Measurements from ENCODE around the gene SPPL2C.

SPPL2C gene

DNA sequence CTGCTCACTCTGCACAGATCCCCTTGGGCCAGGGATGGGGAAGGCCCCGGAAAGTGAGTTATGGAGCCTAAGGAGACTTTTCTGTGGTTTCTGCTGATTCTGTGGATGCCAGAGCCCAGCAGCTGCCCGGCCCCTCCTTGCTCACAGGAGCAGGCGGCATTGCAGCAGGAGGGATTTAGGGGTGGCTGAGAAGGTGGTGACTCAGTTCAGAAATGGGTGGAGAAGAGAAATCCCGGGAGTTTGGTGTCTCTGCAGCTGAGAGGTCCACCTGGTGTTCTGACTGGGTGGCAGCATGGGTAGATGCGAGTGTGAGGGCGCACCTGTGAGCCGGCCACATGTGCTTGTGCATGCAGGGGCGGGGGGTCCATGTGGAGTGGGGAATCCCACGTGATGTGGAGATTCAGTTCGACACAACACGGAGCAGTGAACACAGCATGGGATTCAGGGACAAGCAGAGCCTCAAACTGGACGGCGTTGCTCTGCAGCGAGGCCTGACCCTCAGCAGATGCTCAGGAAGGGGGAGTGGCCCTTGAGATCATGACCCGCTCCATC, 16.0 kb upstream of the SPPL2C start:
- no peak for DNase-seq (ENCODE audit: low read depth)

DNA sequence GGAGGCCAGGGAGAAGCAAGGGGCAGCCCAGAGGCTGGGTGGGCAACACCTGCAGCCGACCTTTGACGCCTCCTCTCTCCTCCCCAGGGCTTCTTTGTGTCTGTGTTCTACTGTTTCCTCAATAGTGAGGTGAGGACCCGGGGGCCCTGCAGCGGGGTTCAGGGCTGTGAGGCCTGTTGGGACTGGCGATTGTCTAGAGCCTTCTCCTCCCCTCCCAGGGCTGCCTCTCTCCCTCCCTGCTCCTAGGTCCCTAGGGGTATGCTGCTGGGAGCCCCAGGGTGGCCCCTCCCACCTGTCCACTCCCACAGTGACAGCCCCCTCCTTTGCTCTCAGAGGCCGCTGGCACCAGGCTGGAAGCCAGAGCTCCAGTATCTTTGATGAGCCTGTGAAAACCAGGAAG, 10.8 kb upstream of the SPPL2C start:
- no peak for DNase-seq (ENCODE audit: low read depth)

DNA sequence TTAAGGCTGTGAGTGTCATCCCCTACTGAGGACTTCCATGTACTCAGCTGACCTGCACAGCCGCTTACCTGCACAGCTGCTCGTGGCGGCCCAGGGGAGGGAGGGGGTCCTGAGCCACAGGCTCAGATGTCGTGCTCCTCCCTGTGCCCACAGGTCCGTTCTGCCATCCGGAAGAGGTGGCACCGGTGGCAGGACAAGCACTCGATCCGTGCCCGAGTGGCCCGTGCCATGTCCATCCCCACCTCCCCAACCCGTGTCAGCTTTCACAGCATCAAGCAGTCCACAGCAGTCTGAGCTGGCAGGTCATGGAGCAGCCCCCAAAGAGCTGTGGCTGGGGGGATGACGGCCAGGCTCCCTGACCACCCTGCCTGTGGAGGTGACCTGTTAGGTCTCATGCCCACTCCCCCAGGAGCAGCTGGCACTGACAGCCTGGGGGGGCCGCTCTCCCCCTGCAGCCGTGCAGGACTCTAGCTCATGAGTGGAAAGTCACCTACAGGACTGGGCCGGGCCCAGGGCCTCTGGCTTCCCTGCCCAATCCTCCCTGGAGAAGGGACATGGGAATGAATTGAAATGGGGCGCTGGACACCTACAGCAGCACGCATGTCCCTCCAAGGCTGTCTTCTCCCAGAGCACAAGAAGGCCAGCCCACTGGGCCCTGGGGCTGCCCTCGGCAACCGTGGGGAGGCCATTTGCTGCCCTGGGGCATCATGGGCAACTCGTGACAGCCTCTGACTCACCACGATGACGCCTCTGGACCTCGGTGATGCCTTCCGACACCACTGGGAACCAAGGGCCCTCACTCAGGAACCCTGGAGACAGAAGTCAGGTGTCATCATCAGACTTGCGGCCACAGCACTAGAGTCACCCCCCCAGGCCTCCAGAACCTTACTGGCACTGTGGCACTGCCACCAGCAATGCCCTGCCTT, 9.9 kb upstream of the SPPL2C start:
- no peak for DNase-seq (ENCODE audit: low read depth)

DNA sequence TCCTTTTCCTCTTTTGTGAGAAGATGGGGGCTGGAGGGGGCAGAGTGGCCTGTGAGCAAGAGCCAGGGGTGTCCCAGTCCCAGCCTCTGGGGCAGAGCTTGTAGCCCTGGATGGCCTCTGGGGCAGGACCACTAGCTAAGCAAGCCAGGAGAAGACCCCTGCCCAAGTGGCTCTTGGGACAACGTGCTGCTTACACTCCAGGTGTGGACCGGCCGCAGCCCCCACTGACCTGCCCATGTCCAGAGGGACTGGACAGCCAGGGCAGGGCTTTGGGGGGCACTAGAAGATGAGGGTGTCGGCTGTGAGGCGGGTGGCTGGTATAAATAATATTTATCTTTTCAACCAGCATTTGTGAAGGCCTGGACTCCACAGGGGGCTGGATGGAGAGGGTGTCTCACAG, 9.2 kb upstream of the SPPL2C start:
- DNase-seq (ENCODE audit: low read depth) = no peak

DNA sequence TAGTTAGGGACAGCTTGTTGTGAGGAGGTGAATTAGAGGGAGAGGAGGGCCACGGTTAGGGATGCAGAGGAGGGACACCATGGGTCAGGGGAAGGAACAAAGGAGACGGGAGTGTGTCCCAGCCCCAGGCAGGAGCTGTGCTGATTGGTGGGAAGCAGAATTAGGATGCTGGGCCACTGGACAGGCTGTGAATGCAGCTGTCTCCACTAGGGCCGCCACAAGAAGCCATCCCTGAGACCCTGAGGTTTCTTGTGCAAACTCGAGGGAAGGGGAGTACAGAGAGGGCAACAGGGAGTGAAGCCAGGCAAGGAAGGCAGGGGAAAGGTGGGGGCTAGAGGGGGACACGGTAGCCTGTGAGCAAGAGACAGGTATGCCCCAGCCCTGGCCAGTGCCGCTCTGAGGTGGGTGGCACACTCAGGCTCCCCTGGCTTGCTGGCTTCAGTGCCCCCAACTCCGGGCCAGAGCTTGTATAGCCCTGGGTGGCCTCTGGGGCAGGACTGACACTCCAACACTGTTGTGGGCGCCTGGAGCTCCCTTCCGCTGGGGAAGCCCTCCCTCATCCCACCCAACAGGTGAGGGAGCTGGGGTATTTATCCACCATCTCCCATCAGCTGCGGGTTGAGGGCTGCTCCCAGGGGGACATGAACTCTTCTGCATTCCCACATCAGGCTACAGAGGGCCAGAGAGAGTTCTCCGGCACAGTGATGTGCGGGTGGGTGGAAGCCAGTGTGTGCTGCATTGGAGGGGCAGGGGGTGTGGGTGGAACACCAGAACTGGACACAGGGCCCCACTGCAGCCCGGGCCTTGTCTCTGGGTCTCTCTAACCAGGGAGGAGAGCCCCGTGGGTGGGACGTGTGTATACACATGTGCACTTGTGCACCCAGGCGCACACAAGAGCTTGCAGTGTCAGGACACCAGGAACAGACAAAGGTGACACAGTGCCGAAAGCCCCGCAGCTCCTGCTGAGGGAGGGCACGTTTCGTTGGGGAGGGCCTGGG, 8.3 kb upstream of the SPPL2C start:
- DNase-seq (ENCODE audit: low read depth) = no peak

DNA sequence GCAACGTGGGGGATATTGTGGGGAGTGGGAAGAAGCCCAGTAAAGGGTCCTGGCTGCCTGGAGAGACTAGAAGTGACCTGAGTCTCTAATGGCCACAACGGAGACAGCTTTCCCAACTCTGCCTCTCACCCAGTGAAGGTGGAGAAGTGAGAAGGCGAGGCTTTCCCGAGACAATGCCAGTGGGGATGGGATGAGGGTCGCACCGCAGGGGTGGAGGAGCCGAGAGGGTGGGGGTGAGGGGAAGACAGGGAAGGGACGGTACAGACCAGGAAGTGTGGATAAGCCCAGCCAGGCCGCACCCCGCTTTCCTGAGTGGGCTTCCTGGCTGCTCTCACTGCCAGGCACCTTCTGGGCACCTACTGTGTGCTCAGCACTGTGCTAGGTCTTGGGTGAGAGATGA, 7.5 kb upstream of the SPPL2C start:
- DNase-seq (ENCODE audit: low read depth) = no peak

DNA sequence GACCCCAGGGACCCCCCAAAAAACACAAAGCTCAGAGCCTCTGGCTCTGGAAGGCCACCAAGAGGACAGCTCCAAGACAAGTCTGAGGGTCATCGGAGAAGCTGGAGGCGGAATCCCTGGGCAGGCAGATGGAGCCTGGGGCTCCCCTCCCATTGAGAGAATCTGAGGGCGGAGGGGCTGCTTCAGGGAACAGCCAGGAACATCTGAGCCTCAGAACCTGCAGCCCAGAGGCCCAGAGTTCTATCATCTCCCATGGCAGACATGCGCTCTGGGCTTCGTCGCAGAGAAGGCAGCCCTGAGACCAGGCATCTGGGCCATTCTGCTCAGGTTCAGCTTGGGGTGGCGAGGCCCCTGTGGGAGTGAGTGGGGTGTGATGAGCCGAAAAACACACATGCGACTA, 7.1 kb upstream of the SPPL2C start:
- no peak for DNase-seq (ENCODE audit: low read depth)

DNA sequence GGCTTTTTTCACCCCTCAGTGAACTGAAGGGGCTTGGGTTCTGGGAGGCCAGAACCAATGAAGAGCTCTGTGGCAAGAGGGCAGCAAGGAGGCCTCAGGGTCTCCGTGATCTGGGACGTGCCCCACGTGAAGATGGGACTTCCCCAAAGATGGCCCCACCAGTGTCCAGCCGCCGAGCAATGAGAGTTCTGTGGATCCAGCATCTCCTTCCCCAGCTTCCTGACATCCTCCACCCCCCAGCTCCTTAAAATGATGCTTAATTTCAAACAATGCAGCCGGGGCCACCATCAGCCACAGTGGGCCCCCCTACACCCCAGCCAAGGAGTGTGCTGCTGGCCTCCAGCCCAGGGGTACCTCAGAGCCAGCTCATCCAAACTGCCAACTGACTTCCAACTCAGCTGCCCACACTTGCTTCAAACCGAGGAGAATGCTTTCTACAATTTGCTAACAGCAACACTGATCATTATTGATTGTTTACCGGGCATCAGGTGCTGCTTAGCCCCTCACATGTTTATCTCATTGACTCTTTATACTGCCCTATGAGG, 5.9 kb upstream of the SPPL2C start:
- DNase-seq (ENCODE audit: low read depth) = no peak

DNA sequence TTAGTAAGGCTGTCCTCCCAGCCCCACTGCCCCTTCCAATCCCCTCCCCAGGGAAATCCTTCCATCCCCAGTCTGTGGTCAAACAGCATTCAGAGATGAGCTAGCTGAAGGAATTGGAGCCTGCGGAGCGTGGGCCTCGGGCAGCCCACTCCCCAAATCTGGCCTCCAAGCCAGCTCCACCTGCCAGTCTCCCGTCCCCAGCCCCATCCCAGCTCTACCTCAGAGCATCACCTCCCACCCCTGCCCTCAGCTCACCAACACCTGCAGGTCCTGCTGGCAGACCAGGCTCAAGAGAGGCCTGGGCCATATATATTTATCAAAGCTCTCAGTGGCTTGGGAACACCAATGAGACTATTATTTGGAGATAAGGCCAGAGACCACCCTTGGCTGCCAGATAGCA, 5.2 kb upstream of the SPPL2C start:
- no peak for DNase-seq (ENCODE audit: low read depth)

DNA sequence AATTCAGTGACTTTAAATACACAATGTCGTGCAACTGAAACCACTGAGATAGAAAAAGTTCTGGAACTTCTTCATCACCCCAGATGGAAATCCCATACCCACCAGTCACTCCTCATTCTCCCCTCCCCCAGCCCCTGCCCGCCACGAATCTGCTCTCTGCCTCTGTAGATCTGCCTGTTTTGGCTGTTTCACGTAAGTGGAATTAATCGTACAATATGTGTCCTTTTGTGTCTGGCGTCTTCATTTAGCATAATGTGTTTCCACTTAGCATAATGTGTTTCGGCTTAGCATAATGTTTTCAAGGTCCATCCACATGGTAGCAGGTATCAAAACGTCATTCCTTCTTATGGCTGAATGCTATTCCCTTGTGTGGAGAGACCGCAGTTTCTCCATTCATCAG, 3.5 kb upstream of the SPPL2C start:
- no peak for DNase-seq (ENCODE audit: low read depth)

DNA sequence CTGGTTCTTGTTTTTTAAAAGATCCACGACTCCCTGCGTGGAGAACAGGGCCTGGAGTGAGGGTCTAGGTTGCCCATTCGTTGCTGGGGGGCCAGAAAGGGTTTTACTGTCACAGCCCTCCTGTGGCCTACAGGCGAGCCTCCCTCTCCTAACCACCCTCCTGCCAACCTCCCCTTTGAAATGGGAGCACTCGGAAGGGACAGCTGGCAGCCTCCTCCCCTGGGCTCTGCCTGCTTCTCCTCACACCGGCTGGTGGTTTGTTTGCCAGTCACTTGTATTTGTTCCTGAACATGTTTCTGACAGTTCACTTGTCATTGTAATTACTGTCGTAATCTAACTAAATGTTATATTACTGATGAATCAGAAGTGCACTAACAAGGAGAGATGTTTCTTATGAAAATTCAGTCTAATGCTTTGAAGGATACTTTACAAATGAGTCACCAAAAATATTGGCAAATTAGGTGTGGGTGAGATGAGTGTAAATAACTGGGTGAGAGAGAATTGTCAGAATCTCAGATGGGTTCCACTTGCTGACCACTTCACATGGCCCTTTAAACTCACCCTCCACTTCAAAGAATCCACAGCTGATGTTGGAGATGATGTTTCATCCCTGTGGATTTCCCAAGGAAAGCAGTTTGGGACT, 2.7 kb upstream of the SPPL2C start:
- DNase-seq (ENCODE audit: low read depth) = no peak

DNA sequence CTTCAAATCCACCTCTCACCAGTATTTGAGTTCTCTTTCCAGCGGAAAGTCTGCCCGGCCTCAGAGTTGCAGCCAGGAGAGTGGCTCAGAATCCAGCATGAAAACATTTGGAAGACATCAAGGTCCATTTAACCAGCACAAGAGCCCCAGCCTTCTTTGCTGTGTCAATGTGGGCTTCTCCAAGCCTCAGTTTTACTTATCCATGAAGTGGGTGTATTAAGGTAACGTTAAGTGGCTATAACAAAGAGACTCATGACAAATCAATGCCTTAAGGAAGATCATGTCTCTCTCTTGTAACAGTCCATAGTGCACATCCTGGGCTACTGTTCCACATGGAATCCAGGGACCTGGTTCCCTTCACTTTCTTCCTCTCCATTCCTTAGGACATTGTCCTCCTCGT, 959 bp upstream of the SPPL2C start:
- DNase-seq (ENCODE audit: low read depth) = no peak

DNA sequence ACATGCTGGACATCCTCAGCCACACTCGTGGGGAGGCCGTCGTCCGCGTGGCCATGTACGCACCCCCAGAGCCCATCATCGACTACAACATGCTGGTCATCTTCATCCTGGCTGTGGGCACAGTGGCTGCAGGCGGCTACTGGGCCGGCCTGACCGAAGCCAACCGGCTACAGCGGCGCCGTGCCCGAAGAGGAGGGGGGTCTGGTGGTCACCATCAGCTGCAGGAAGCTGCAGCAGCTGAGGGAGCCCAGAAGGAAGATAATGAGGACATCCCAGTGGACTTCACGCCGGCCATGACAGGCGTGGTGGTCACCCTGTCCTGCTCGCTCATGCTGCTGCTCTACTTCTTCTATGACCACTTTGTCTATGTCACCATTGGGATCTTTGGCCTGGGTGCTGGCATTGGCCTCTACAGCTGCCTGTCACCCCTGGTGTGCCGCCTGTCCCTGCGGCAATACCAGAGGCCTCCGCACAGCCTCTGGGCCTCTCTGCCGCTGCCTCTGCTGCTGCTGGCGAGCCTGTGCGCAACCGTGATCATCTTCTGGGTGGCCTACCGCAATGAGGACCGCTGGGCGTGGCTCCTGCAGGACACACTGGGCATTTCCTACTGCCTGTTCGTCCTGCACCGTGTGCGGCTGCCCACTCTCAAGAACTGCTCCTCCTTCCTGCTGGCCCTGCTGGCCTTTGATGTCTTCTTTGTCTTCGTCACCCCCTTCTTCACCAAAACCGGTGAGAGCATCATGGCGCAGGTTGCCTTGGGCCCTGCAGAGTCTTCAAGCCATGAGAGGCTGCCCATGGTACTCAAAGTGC, 900 bp downstream of the SPPL2C start:
- DNase-seq (ENCODE audit: low read depth) = no peak

DNA sequence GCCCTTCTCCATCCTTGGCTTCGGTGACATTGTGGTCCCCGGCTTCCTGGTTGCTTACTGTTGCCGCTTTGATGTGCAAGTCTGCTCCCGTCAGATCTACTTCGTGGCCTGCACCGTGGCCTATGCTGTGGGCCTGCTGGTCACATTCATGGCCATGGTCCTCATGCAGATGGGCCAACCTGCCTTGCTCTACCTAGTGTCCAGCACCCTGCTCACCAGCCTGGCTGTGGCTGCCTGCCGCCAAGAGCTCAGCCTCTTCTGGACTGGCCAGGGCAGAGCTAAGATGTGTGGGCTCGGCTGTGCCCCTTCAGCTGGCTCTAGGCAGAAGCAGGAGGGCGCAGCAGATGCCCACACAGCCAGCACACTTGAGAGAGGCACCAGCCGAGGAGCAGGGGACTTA, 1.5 kb downstream of the SPPL2C start:
- no peak for DNase-seq (ENCODE audit: low read depth)

DNA sequence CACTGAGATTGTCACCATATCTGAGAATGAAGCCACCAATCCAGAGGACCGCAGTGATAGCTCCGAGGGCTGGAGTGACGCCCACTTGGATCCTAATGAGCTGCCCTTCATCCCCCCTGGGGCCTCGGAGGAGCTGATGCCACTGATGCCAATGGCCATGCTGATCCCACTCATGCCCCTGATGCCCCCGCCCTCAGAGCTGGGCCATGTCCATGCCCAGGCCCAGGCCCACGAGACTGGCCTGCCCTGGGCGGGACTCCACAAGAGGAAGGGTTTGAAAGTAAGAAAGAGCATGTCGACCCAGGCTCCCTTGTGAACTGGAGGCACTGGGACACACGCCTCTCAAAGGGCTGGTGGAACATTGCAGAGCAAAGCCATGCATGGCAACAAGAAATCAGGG, 2.0 kb downstream of the SPPL2C start:
- DNase-seq (ENCODE audit: low read depth) = no peak

DNA sequence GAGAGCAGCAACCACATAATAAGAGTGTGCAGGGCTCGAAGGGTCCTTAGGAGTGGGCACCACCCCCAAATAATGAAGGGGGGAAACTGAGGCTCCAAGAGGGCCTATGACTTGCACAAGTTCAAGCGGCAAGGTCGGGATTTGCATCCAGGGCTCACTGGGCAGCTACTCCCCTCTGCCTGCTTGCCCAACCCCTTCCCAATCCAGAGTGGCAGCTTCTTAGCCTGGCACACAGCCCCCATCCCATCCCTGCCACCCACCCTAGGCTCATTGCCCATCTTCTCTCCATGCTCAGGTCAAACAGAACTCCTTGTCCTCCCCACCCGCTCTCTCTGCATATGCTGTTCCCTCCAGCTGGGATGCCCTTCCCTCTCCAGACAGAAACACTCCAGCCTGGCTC, 2.4 kb downstream of the SPPL2C start:
- DNase-seq (ENCODE audit: low read depth) = no peak

DNA sequence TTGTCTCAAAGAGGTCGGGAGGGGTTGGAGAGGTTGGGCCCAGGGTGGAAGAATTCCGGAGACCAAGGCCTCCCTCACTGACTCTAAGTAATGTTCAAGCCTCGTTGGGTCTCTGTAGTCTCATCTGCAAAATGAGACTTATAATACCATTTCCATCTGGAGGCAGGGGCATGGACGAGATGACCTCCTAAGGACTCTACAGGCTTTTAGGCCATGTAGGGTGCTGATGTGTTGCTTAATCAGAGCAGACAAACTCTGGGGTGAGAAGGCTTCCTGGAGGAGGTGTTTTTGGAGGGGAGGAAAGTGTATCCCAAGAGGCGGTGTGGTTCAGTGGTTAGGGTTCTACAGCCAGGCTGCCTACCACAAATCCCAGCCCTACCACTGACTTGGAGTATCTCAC, 3.1 kb downstream of the SPPL2C start:
- DNase-seq (ENCODE audit: low read depth) = no peak

DNA sequence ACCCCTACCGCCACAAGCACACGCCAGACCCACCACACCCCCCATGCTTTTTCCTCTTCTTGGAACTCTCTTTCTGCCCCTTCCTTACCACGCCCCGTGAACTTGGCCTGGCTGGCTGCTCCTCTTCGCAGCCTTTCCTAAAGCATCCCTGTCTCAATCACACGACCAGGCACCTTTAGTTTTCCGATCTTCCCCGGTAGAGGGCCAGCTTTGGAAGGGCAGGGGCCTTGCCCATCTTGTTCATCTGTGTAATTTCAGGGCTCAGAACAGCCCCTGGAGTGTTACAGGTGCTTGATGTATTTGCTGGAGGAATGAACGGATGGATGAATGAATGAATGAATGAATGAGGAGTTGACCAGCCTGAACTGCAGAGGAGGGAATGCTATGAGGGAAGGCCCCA, 3.7 kb downstream of the SPPL2C start:
- DNase-seq (ENCODE audit: low read depth) = no peak

DNA sequence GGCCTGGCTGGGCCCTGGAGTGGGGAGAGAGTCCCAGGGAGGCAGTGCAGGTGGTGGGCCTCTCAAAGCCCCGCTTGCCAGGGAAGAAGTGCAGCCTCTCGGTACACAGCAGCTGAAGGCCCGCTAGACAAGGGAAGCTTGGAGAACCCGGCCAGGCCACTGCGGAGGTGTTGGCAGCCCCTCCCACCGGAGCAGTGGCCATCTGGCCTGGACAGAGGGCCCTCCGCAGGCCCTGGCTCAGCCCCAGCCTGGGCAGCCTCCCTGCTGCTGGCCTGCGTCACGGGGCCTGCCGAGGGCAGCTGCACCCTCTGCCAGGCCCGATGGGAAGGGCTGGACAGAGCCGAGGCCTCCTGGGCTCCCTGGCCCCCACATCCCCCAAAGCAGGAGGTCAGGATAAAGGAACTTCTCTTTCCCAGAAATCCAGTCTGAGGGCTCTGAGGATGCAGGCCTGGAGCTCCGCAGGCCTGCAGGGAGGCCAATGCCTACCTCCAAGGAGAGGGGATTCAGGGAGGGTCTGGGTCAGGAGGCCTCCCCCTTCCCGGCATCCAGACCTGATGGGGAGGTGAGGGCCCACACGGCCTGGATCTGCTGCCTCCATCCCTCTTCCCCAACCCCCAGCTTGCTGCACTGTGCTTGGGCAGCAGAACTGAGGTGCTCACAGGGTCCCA, 4.3 kb downstream of the SPPL2C start:
- no peak for DNase-seq (ENCODE audit: low read depth)

DNA sequence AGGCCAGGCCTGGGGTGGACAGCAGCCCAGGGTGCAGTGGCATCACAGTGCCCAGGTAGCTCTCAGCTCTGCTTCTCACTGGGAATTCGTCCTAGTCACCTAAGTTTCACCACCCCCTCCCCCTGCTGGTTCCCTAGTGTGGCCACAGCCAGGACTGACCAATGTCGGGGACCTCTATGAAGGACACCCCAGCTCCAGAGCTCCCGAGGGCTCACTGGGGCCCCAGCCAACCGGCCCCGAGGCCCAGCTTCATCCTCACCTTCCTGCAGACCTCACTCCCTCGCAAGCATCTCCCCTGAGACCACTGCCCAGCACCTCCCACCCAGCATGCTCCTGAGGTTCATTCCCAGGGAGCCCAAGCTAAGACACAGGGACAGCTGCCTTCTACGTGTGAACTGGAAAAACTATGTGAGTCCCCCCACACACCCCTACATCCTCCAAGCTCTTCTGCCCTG, 4.9 kb downstream of the SPPL2C start:
- DNase-seq (ENCODE audit: low read depth) = no peak
